H1 (cell line): ENCODE results near the gene KPNA1. TPM values are rescaled to one million over a fixed set of nuclear protein-coding genes. Genes with fewer than 3 reads are reported as not detected.

Source experiments
- ATF3 ChIP-seq: IDR thresholded peaks from 2 replicates; pipeline ENCODE4 v1.6.1; 2011; ENCODE audit warnings: low read depth, mild to moderate bottlenecking, low read length; ENCODE audit not compliant: insufficient read depth
- CHD2 ChIP-seq: IDR thresholded peaks from 2 replicates; pipeline ENCODE4 v1.6.1; 2012; ENCODE audit warnings: low read length, improper control_type of control experiment
- GABPA ChIP-seq: IDR thresholded peaks from 2 replicates; pipeline ENCODE4 v1.6.1; 2011; ENCODE audit warnings: mild to moderate bottlenecking, low read length, moderate library complexity, borderline replicate concordance; ENCODE audit not compliant: insufficient read depth
- NANOG ChIP-seq: IDR thresholded peaks from 2 replicates; pipeline ENCODE4 v1.6.1; 2011; ENCODE audit warnings: low read length, low read depth, mild to moderate bottlenecking, inconsistent platforms; ENCODE audit not compliant: insufficient read depth, poor library complexity, severe bottlenecking
- PHF8 ChIP-seq: fragments of 200-600 bp; sonication (generic); conservative IDR thresholded peaks from 2 replicates; pipeline ENCODE4 v1.7.1; 2012; ENCODE audit warnings: low read depth, mild to moderate bottlenecking, inconsistent platforms, low read length, moderate library complexity
- POLR2AphosphoS5 ChIP-seq: IDR thresholded peaks from 2 replicates; pipeline ENCODE4 v1.6.1; 2011; ENCODE audit warnings: low read depth, low read length
- TBP ChIP-seq: IDR thresholded peaks from 2 replicates; pipeline ENCODE4 v1.6.1; 2011; ENCODE audit warnings: low read depth, low read length, improper control_type of control experiment
- ZNF274 ChIP-seq: IDR thresholded peaks from 2 replicates; pipeline ENCODE4 v1.7.0; 2012; ENCODE audit warnings: low read length, borderline replicate concordance; ENCODE audit errors: extremely low read depth
- polyA plus RNA-seq, 7 experiments: library from polyadenylated mRNA; depleted of rRNA in 3 of 7; stranded (reverse) in 5 of 7; unstranded in 2 of 7; fragments of >200 nt in 5 of 7; fragments of 200-250 nt in 2 of 7; gene quantifications; 1 replicate in 5 of 7; 2 replicates in 1 of 7; 4 replicates in 1 of 7; pipeline versions ENCODE4 v1.2.1 to v1.2.3, GENCODE V29; 2011 to 2013; ENCODE audit warnings: missing spikeins in 2 of 7, mixed read lengths in 2 of 7
- total RNA-seq: library from RNA; stranded (reverse); fragmentation: NEBNext Ultra II Directional; extraction: Animal tissue kit (Norgen Biotek cat#: 25700); gene quantifications from 2 replicates; pipeline ENCODE4 v1.2.1, GENCODE V29; 2021
- TF ChIP-seq, protein P1 (sequence below): fragments of 300-600 bp; sonication (generic); IDR thresholded peaks from 2 replicates; pipeline ENCODE4 v1.7.1; 2012; ENCODE audit warnings: low read length, moderate library complexity, mild to moderate bottlenecking, inconsistent platforms; ENCODE audit not compliant: insufficient replicate concordance
- TF ChIP-seq, protein P2 (sequence below): IDR thresholded peaks from 2 replicates; pipeline ENCODE4 v1.6.1; 2012; ENCODE audit warnings: inconsistent platforms

Gene KPNA1
- total and polyA plus RNA-seq, 2 of the 8 experiments (the other 6 are each of a cell fraction or from before 2014, with no cell fraction given): 14.8 to 63.0 TPM

GRCh38 chr3:122515020-122515468 is 305 bp upstream of the KPNA1 start (continued):
- TF ChIP-seq, protein P1, sequence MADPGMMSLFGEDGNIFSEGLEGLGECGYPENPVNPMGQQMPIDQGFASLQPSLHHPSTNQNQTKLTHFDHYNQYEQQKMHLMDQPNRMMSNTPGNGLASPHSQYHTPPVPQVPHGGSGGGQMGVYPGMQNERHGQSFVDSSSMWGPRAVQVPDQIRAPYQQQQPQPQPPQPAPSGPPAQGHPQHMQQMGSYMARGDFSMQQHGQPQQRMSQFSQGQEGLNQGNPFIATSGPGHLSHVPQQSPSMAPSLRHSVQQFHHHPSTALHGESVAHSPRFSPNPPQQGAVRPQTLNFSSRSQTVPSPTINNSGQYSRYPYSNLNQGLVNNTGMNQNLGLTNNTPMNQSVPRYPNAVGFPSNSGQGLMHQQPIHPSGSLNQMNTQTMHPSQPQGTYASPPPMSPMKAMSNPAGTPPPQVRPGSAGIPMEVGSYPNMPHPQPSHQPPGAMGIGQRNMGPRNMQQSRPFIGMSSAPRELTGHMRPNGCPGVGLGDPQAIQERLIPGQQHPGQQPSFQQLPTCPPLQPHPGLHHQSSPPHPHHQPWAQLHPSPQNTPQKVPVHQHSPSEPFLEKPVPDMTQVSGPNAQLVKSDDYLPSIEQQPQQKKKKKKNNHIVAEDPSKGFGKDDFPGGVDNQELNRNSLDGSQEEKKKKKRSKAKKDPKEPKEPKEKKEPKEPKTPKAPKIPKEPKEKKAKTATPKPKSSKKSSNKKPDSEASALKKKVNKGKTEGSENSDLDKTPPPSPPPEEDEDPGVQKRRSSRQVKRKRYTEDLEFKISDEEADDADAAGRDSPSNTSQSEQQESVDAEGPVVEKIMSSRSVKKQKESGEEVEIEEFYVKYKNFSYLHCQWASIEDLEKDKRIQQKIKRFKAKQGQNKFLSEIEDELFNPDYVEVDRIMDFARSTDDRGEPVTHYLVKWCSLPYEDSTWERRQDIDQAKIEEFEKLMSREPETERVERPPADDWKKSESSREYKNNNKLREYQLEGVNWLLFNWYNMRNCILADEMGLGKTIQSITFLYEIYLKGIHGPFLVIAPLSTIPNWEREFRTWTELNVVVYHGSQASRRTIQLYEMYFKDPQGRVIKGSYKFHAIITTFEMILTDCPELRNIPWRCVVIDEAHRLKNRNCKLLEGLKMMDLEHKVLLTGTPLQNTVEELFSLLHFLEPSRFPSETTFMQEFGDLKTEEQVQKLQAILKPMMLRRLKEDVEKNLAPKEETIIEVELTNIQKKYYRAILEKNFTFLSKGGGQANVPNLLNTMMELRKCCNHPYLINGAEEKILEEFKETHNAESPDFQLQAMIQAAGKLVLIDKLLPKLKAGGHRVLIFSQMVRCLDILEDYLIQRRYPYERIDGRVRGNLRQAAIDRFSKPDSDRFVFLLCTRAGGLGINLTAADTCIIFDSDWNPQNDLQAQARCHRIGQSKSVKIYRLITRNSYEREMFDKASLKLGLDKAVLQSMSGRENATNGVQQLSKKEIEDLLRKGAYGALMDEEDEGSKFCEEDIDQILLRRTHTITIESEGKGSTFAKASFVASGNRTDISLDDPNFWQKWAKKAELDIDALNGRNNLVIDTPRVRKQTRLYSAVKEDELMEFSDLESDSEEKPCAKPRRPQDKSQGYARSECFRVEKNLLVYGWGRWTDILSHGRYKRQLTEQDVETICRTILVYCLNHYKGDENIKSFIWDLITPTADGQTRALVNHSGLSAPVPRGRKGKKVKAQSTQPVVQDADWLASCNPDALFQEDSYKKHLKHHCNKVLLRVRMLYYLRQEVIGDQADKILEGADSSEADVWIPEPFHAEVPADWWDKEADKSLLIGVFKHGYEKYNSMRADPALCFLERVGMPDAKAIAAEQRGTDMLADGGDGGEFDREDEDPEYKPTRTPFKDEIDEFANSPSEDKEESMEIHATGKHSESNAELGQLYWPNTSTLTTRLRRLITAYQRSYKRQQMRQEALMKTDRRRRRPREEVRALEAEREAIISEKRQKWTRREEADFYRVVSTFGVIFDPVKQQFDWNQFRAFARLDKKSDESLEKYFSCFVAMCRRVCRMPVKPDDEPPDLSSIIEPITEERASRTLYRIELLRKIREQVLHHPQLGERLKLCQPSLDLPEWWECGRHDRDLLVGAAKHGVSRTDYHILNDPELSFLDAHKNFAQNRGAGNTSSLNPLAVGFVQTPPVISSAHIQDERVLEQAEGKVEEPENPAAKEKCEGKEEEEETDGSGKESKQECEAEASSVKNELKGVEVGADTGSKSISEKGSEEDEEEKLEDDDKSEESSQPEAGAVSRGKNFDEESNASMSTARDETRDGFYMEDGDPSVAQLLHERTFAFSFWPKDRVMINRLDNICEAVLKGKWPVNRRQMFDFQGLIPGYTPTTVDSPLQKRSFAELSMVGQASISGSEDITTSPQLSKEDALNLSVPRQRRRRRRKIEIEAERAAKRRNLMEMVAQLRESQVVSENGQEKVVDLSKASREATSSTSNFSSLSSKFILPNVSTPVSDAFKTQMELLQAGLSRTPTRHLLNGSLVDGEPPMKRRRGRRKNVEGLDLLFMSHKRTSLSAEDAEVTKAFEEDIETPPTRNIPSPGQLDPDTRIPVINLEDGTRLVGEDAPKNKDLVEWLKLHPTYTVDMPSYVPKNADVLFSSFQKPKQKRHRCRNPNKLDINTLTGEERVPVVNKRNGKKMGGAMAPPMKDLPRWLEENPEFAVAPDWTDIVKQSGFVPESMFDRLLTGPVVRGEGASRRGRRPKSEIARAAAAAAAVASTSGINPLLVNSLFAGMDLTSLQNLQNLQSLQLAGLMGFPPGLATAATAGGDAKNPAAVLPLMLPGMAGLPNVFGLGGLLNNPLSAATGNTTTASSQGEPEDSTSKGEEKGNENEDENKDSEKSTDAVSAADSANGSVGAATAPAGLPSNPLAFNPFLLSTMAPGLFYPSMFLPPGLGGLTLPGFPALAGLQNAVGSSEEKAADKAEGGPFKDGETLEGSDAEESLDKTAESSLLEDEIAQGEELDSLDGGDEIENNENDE: no peak
- no peak for TF ChIP-seq PHF8
- no peak for TF ChIP-seq POLR2AphosphoS5
- TF ChIP-seq NANOG: no peak
- TF ChIP-seq CHD2: no peak
- TF ChIP-seq ZNF274: no peak
- no peak for TF ChIP-seq GABPA
- TF ChIP-seq ATF3: no peak
- TF ChIP-seq TBP: no peak
- TF ChIP-seq, protein P2, sequence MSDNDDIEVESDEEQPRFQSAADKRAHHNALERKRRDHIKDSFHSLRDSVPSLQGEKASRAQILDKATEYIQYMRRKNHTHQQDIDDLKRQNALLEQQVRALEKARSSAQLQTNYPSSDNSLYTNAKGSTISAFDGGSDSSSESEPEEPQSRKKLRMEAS: no peak
